Lung (tissue), 12 donors: ENCODE results near the gene CFAP221. TPM values are rescaled to one million over a fixed set of nuclear protein-coding genes. Genes with fewer than 3 reads are reported as not detected.
A peak's percentile ranks its signal among the peaks of the same experiment; 100 is the strongest.

Source experiments
- ATAC-seq: fragments of 200-7000 bp; cut with Tn5 transposase; one replicate; pipeline ENCODE4 v1.9.1; 2020; ENCODE audit warnings: moderate number of reproducible peaks; ENCODE audit not compliant: insufficient read depth, low FRiP score
- DNase-seq, 3 donors: peaks; one replicate each; pipeline ENCODE4 v3.0.0-alpha.2; 2013 to 2017
- H3K27ac ChIP-seq, 2 donors: one replicate each; pipeline ENCODE4 v1.5.1; 2013; ENCODE audit warnings: mild to moderate bottlenecking in 2 of 2, moderate library complexity in 2 of 2, control low read depth in 1 of 2, inconsistent platforms in 1 of 2, low read depth in 1 of 2, low read length in 1 of 2
- H3K27me3 ChIP-seq, 3 donors: one replicate each; pipeline ENCODE4 v1.5.1; 2013; ENCODE audit warnings: low read length in 2 of 3; ENCODE audit not compliant: control insufficient read depth in 3 of 3, insufficient read depth in 3 of 3
- H3K36me3 ChIP-seq, 4 donors: one replicate each; pipeline ENCODE4 v1.5.1; 2013; ENCODE audit warnings: low read length in 4 of 4, mild to moderate bottlenecking in 1 of 4, moderate library complexity in 1 of 4; ENCODE audit not compliant: control insufficient read depth in 4 of 4, insufficient read depth in 4 of 4
- H3K4me1 ChIP-seq, 5 donors: one replicate each; pipeline ENCODE4 v1.5.1; 2013; ENCODE audit warnings: low read length in 5 of 5, mild to moderate bottlenecking in 2 of 5, moderate library complexity in 1 of 5; ENCODE audit not compliant: control insufficient read depth in 5 of 5, insufficient read depth in 5 of 5
- H3K4me3 ChIP-seq: one replicate; pipeline ENCODE4 v1.5.1; 2013; ENCODE audit warnings: mild to moderate bottlenecking, control low read depth, moderate library complexity
- H3K9ac ChIP-seq, 2 donors: one replicate each; pipeline ENCODE4 v1.5.1; 2013; ENCODE audit warnings: low read length in 2 of 2, control low read depth in 1 of 2; ENCODE audit not compliant: insufficient read depth in 1 of 2
- H3K9me3 ChIP-seq, 4 donors: one replicate each; pipeline ENCODE4 v1.5.1; 2013; ENCODE audit warnings: low read length in 3 of 4, mild to moderate bottlenecking in 1 of 4, moderate library complexity in 1 of 4; ENCODE audit not compliant: control insufficient read depth in 4 of 4, insufficient read depth in 3 of 4
- WGBS, 2 donors: extraction: QIAGEN DNeasy Blood & Tissue Kit; methylation state at CpG; one replicate each; pipeline ENCODE4 v1.1.7; 2013; 5-methylcytosine and 5-hydroxymethylcytosine counted together
- polyA plus RNA-seq, 2 donors: library from polyadenylated mRNA; stranded (reverse); fragments of 200-250 nt; gene quantifications; one replicate each; pipeline ENCODE4 v1.2.1, GENCODE V29; 2013
- total RNA-seq, 2 donors: library from RNA; depleted of rRNA in 1 of 2; stranded (reverse); fragments of >200 nt in 1 of 2; gene quantifications; one replicate each; pipeline ENCODE4 v1.2.1, GENCODE V29; 2014 to 2021
- TF ChIP-seq, protein P1 (sequence below): IDR thresholded peaks from 2 replicates; pipeline ENCODE4 v1.5.1; 2012; ENCODE audit warnings: mild to moderate bottlenecking; ENCODE audit errors: control extremely low read depth, extremely low read depth
- donor health status: control.
- donor health status: control.
- donor health status: Bipolar disorder and iron deficiency.
- donor health status: healthy.
- donor health status: DM: yes; HTN: yes; CAD: no.

CFAP221 gene
- total and polyA plus RNA-seq, 4 donors: 8.6 to 63.5 (median 29.3) TPM

GRCh38 chr2:119548516-119549120, 4.4 kb downstream of the CFAP221 start:
- 72 to 88% methylated on average over 2 of the region's 2 CpGs for WGBS, 2 donors
- DNase-seq (no peak), ATAC-seq (no peak)
- Histone ChIP-seq H3K36me3 (no peaks in the 10 kb centered on the region), H3K4me3 (no peak overlapping the region), H3K4me1 (peaks cover 0 to 33% (median 17%) of the 10 kb centered on the region in 5 donors), H3K27ac (no peak overlapping the region), H3K9me3 (no peaks in the 10 kb centered on the region), H3K27me3 (peaks cover 0 to 8% (median 0%) of the 10 kb centered on the region in 3 donors), H3K9ac (no peak overlapping the region)
- TF ChIP-seq, protein P1, sequence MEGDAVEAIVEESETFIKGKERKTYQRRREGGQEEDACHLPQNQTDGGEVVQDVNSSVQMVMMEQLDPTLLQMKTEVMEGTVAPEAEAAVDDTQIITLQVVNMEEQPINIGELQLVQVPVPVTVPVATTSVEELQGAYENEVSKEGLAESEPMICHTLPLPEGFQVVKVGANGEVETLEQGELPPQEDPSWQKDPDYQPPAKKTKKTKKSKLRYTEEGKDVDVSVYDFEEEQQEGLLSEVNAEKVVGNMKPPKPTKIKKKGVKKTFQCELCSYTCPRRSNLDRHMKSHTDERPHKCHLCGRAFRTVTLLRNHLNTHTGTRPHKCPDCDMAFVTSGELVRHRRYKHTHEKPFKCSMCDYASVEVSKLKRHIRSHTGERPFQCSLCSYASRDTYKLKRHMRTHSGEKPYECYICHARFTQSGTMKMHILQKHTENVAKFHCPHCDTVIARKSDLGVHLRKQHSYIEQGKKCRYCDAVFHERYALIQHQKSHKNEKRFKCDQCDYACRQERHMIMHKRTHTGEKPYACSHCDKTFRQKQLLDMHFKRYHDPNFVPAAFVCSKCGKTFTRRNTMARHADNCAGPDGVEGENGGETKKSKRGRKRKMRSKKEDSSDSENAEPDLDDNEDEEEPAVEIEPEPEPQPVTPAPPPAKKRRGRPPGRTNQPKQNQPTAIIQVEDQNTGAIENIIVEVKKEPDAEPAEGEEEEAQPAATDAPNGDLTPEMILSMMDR: no peak

GRCh38 chr2:119549241-119549640, 5.0 kb downstream of the CFAP221 start:
- no peak overlapping the region for H3K4me3 ChIP-seq

DNA sequence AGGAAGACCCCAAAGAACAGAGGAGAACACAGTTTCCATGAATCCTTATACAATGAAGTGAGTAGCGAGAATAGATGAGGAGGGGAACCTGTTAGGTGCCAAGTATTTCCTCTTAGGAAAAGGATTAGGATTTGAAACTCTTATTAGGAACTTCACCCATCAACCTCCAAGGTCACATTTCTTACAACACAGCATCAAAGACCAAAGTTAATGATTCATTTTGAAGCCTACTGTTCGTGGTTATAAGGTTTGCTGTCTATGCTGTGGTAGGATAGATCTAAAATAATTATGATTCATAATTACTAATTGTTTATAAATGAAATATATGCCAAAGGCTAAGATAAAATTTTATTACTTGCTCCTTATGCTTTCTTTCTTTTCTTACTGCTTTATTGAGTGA, 6.1 kb downstream of the CFAP221 start:
- ATAC-seq (no peak), DNase-seq (peak in 1 of 3 donors; percentile 25)
- TF ChIP-seq, protein P1: no peak
- Histone ChIP-seq H3K4me1 (peaks cover 0 to 19% (median 14%) of the 10 kb centered on the region in 5 donors), H3K27me3 (peaks cover 0 to 7% (median 0%) of the 10 kb centered on the region in 3 donors), H3K4me3 (no peak overlapping the region), H3K27ac (no peak overlapping the region), H3K36me3 (no peaks in the 10 kb centered on the region), H3K9me3 (no peaks in the 10 kb centered on the region), H3K9ac (no peak overlapping the region)
- WGBS, 2 donors: 64 to 81% methylated on average over 2 of the region's 2 CpGs

More at GRCh38 chr2:119549241-119549640, 5.0 kb downstream of the CFAP221 start:
- no peak for DNase-seq
- Histone ChIP-seq H3K27me3 (peaks cover 0 to 7% (median 0%) of the 10 kb centered on the region in 3 donors), H3K27ac (peak overlapping the region in 1 of 2 donors; percentile 58), H3K4me1 (peaks cover 0 to 29% (median 15%) of the 10 kb centered on the region in 5 donors), H3K36me3 (no peaks in the 10 kb centered on the region), H3K9me3 (no peaks in the 10 kb centered on the region), H3K9ac (no peak overlapping the region)
- TF ChIP-seq, protein P1: no peak
- no peak for ATAC-seq
- WGBS, 2 donors: 69 to 72% methylated on average over 1 of the region's 1 CpG

GRCh38 chr2:119550856-119551255, 6.6 kb downstream of the CFAP221 start:
- ATAC-seq (no peak), DNase-seq (no peak)
- Histone ChIP-seq H3K4me1 (peaks cover 0 to 14% (median 9%) of the 10 kb centered on the region in 5 donors), H3K36me3 (no peaks in the 10 kb centered on the region), H3K9me3 (no peaks in the 10 kb centered on the region), H3K27ac (no peak overlapping the region), H3K4me3 (no peak overlapping the region), H3K9ac (no peak overlapping the region), H3K27me3 (peaks cover 0 to 7% (median 0%) of the 10 kb centered on the region in 3 donors)
- TF ChIP-seq, protein P1: no peak
- 78 to 93% methylated on average over 1 of the region's 1 CpG for WGBS, 2 donors
